ENCODE results near the gene DIP2B.
"Not testable (repeated sequence)": the region's sequence is repeated elsewhere in the genome, so short reads cannot be mapped to it uniquely, and the experiment has no call there.

Gene DIP2B

GRCh38 chr12:50508970-50509663, 4.3 kb downstream of the DIP2B start:
- no peak for DNase-seq

DNA sequence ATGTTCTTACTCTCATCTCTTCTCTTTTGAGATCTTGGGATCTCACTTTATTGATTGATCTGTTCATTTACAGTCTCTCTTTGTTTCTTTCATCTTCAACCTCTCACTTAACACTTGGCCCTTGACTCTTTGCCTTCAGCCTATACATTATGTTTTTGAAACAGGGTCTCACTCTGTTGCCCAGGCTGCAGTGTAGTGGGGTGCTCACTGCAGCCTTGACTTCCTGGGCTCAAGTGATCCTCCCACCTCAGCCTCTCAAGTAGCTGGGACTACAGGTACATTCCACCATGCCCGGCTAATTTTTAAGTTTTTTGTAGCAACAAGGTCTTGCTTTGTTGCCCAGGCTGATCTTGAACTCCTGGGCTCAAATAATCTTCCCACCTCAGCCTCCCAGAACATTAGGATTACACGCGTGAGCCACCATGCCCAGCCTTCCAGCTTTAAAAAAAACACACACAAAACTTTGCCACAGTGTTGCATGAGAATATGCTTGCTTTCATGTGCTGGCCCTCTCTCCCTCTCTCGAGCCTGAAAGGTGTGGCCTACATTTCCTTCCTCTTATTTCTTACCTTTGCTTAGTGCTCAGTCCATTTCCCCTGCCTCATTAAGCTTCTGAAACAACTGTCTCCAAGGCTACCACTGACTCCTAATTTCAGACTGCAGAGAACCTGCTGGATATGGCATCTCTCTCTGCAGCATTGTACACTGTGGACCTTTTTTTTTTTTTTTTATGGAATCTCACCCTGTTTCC, 9.9 kb downstream of the DIP2B start:
- no peak overlapping the region for H3K4me3 Mint-ChIP-seq
- H3K27ac Mint-ChIP-seq: peak overlapping the region; percentile 72
- no peak for DNase-seq
- no peaks in the 10 kb centered on the region for H3K9me3 Mint-ChIP-seq
- H3K27me3 Mint-ChIP-seq: no peaks in the 10 kb centered on the region
- peaks cover 1% of the 10 kb centered on the region for H3K36me3 Mint-ChIP-seq (ENCODE audit: low read depth)
- H3K4me1 Mint-ChIP-seq (ENCODE audit: low read depth): peaks cover 50% of the 10 kb centered on the region

More at GRCh38 chr12:50508970-50509663, 4.3 kb downstream of the DIP2B start:
- H3K4me1 Mint-ChIP-seq (ENCODE audit: low read depth): peaks cover 69% of the 10 kb centered on the region
- H3K4me3 Mint-ChIP-seq: peak overlapping the region; percentile 94
- H3K27ac Mint-ChIP-seq: peak overlapping the region; percentile 73
- no peaks in the 10 kb centered on the region for H3K9me3 Mint-ChIP-seq
- H3K36me3 Mint-ChIP-seq (ENCODE audit: low read depth): peaks cover 22% of the 10 kb centered on the region
- H3K27me3 Mint-ChIP-seq: no peaks in the 10 kb centered on the region

GRCh38 chr12:50515587-50515986, 10.8 kb downstream of the DIP2B start:
- no peak for DNase-seq
- Mint-ChIP-seq H3K4me1 (ENCODE audit: low read depth) (peaks cover 50% of the 10 kb centered on the region), H3K4me3 (no peak overlapping the region), H3K27ac (peak overlapping the region; percentile 51), H3K36me3 (ENCODE audit: low read depth) (no peaks in the 10 kb centered on the region), H3K27me3 (no peaks in the 10 kb centered on the region), H3K9me3 (no peaks in the 10 kb centered on the region)

DNA sequence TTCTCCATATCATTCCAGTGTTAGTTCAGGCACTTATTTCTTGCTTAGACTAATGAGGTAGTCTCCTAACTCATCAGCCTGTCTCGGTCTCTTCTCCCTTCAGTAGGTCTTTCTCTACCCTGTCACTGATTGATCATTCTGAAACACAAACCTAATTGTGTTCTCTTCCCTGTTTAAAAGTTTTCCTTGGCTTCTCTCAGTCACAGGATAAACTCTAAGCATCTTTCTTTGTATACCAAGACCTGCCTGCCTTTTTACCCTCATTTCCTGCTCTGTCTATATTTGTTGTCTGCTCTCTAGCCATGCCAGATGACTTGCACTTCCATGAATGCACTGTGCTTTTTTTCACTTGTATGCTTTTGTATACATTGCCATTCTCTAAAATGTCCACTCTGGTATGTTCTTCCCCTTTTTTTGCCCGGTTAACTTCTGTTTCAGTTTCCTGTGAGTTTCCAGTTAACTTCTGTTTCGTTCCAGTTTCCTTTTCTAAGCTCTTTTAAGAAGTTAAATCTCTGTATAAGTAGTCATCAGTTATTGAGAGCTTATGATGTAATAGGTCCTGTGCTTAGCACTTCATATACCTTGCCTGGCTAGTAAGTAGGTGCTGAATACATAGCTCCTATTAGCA, 12.8 kb downstream of the DIP2B start:
- Mint-ChIP-seq H3K4me3 (no peak overlapping the region), H3K9me3 (no peaks in the 10 kb centered on the region), H3K36me3 (ENCODE audit: low read depth) (peaks cover 5% of the 10 kb centered on the region), H3K4me1 (ENCODE audit: low read depth) (peaks cover 56% of the 10 kb centered on the region), H3K27ac (no peak overlapping the region), H3K27me3 (no peaks in the 10 kb centered on the region)
- DNase-seq: no peak

DNA sequence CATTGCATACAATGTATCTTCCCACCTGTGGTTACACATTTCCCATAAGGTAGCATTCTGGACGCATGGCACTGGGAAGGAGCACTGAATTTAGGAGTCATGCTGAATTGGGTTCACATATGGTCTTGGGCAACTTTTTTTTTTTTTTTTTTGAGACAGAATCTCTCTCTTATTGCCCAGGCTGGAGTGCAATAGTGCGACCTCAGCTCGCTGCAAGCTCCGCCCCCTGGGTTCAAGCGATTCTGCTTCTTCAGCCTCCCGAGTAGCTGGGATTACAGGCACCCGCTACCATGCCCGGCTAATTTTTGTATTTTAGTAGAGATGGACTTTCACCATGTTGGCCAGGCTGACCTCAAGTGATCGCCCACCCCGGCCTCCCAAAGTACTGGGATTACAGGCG, 13.3 kb downstream of the DIP2B start:
- H3K4me1 Mint-ChIP-seq (ENCODE audit: low read depth): peaks cover 54% of the 10 kb centered on the region
- no peak for DNase-seq
- H3K4me3 Mint-ChIP-seq: no peak overlapping the region
- H3K36me3 Mint-ChIP-seq (ENCODE audit: low read depth): peaks cover 7% of the 10 kb centered on the region
- no peaks in the 10 kb centered on the region for H3K9me3 Mint-ChIP-seq
- no peak overlapping the region for H3K27ac Mint-ChIP-seq
- no peaks in the 10 kb centered on the region for H3K27me3 Mint-ChIP-seq

DNA sequence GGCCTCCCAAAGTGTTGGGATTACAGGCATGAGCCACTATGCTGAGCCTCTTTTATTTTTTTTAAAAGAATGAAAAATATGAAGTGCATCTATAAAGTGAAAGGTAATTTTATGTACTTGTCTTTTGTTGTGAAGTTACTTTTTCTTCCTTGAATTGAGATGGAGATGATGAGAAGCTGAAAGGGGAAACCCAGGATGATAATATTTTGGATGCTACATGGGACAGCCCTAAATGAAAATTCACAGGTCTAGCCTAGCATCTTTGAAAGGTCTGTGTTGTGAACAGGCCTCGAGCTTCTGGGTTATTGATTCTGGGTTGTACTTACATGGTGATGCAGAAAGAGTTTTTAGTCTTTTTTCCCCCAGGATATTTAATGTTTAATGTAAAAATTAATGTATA, 14.6 kb downstream of the DIP2B start:
- no peaks in the 10 kb centered on the region for H3K27me3 Mint-ChIP-seq
- peak overlapping the region; percentile 83 for H3K27ac Mint-ChIP-seq
- peaks cover 51% of the 10 kb centered on the region for H3K4me1 Mint-ChIP-seq (ENCODE audit: low read depth)
- no peak for DNase-seq
- H3K36me3 Mint-ChIP-seq (ENCODE audit: low read depth): peaks cover 15% of the 10 kb centered on the region
- no peaks in the 10 kb centered on the region for H3K9me3 Mint-ChIP-seq
- H3K4me3 Mint-ChIP-seq: peak overlapping the region; percentile 52

DNA sequence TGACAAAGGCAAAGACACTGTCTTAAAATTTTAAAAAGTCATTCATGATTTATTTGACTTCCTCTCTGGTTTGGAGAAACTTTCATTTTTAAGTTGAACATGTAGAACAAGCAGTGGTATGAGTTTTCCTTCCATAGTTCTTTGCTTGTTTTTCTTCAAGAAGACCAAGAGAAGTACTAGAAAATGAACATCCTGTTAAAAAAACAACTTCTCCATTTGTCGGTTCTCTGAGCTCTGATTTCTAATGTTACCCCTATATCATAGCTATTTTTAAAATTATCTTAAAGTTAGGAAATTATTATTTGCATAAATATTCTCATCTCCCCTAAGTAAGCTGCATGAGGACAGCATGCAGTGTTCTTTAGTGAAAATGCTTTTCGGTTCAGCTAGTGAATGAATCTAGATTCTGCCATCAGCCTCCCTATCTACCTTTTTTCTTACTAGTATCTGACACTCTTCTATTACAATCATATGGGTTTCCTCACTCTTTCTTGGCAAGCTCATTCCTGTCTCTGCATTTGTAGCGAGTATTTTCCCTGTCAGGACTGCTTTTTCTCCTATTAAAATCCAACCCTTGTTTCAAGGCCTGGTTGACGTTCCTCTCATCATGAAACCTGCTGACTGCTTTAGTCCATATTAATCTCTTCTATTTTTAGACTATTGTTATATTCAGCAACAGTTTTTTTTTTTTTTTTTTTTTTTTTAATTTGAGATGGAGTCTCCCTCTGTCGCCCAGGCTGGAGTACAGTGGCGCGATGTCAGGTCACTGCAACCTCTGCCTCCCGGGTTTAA, 15.8 kb downstream of the DIP2B start:
- H3K4me1 Mint-ChIP-seq (ENCODE audit: low read depth): peaks cover 47% of the 10 kb centered on the region
- no peak for DNase-seq
- peaks cover 23% of the 10 kb centered on the region for H3K36me3 Mint-ChIP-seq (ENCODE audit: low read depth)
- H3K4me3 Mint-ChIP-seq: peak overlapping the region; percentile 52
- no peaks in the 10 kb centered on the region for H3K27me3 Mint-ChIP-seq
- no peaks in the 10 kb centered on the region for H3K9me3 Mint-ChIP-seq
- H3K27ac Mint-ChIP-seq: peak overlapping the region; percentile 83

DNA sequence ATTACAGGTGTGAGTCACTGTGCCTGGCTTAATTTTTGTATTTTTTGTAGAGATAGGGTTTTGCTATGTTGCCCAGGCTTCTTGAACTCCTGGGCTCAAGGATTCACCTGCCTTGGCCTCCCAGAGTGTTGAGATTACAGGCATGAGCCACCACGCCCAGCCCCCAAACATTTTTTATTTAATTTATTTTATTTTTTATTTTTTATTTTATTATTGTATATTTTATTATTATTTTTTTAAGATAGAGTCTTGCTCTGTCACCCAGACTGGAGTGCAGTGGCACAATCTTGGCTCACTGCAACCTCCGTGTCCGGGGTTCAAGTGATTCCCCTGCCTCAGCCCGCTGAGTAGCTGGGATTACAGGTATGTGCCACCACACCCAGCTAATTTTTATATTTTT, 17.0 kb downstream of the DIP2B start:
- not testable (repeated sequence) for DNase-seq, H3K9me3 Mint-ChIP-seq, H3K27ac Mint-ChIP-seq, H3K4me3 Mint-ChIP-seq, H3K27me3 Mint-ChIP-seq
- Mint-ChIP-seq H3K36me3 (ENCODE audit: low read depth) (peaks cover 32% of the 10 kb centered on the region), H3K4me1 (ENCODE audit: low read depth) (peaks cover 47% of the 10 kb centered on the region)

DNA sequence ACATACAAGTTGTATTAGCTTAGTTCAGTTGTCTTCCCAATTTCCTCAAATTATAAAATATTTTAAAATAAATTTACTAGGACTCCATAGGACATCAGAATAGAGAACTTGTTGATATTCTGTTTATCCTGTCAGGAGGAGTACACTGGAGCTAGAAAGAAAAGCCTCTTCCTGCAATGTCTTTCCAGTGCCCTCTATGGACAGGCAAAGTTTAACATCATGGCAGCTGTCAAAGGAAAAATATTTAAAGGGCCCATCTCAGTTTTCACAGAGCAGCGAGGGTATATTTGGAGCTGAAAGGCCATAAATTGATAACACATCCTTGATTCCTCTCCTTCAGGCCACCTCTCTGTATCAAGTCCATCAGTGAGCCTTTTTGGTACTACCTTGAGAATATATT, 19.0 kb downstream of the DIP2B start:
- no peak overlapping the region for H3K27ac Mint-ChIP-seq
- H3K4me1 Mint-ChIP-seq (ENCODE audit: low read depth): peaks cover 57% of the 10 kb centered on the region
- H3K4me3 Mint-ChIP-seq: no peak overlapping the region
- H3K9me3 Mint-ChIP-seq: no peaks in the 10 kb centered on the region
- no peak for DNase-seq
- peaks cover 39% of the 10 kb centered on the region for H3K36me3 Mint-ChIP-seq (ENCODE audit: low read depth)
- no peaks in the 10 kb centered on the region for H3K27me3 Mint-ChIP-seq

- Mint-ChIP-seq H3K4me1 (ENCODE audit: low read depth) (peaks cover 60% of the 10 kb centered on the region), H3K27ac (peak overlapping the region; percentile 7), H3K36me3 (ENCODE audit: low read depth) (peaks cover 43% of the 10 kb centered on the region), H3K9me3 (no peaks in the 10 kb centered on the region), H3K4me3 (no peak overlapping the region), H3K27me3 (no peaks in the 10 kb centered on the region)
- DNase-seq: no peak
Observed at GRCh38 chr12:50524621-50525020, 19.8 kb downstream of the DIP2B start.

DNA sequence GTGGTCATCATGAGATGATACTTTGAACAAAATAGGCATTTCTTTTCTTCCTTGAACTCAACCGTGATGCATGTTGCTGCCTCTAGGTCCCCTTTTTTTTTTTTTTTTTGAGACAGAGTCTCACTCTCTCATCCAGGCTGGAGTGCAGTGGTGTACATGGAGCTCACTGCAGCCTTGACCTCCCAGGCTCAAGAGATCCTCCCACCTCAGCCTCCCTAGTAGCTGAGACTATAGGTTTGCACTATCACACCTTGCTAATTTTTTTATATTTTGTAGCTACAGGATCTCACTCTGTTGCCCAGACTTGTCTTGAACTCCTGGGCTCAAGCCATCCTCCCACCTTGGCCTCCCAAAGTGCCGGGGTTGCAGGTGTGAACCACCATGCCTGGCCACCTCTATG, 20.6 kb downstream of the DIP2B start:
- Mint-ChIP-seq H3K27ac (peak overlapping the region; percentile 36), H3K4me1 (ENCODE audit: low read depth) (peaks cover 53% of the 10 kb centered on the region), H3K36me3 (ENCODE audit: low read depth) (peaks cover 43% of the 10 kb centered on the region), H3K27me3 (no peaks in the 10 kb centered on the region), H3K4me3 (no peak overlapping the region), H3K9me3 (no peaks in the 10 kb centered on the region)
- DNase-seq: no peak

DNA sequence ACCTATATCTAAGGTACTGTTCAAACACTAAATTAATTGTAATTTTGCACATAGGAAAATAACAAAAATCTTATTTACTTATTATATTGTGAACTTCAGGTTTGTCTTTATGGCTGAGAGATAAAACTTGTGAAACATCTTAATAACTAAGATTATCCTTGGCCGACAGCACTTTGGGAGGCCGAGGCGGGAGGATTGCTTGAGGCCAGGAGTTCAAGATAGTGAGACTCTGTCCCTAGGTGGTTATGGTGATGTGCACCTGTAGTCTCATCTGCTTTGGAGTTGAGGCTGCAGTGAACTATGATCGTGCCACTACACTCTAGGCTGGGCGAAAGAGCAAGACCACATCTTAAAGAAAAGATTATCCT, 22.6 kb downstream of the DIP2B start:
- no peak for DNase-seq
- Mint-ChIP-seq H3K27me3 (no peaks in the 10 kb centered on the region), H3K36me3 (ENCODE audit: low read depth) (peaks cover 40% of the 10 kb centered on the region), H3K9me3 (no peaks in the 10 kb centered on the region), H3K4me3 (no peak overlapping the region), H3K4me1 (ENCODE audit: low read depth) (peaks cover 45% of the 10 kb centered on the region), H3K27ac (peak overlapping the region; percentile 27)

DNA sequence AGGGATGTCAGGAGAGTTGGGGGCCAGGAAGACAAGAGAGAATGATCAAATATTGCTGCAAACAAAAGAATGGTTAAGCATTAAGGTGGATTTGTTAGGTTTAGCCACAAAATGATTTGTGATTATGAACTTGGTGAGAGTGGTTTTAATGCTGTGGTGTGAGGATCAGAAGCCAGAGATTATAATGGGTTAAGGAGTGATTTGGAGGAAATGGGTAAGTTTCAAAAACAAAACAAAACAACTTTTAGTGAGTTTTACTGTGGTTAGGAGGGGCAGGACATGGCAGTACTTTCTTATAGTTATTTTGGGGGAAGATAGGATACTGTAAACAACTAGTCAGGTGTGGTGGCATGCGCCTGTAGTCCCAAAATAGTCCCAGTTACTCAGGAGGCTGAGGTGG, 24.0 kb downstream of the DIP2B start:
- H3K36me3 Mint-ChIP-seq (ENCODE audit: low read depth): peaks cover 32% of the 10 kb centered on the region
- H3K4me3 Mint-ChIP-seq: no peak overlapping the region
- no peak for DNase-seq
- H3K27me3 Mint-ChIP-seq: no peaks in the 10 kb centered on the region
- peak overlapping the region; percentile 67 for H3K27ac Mint-ChIP-seq
- no peaks in the 10 kb centered on the region for H3K9me3 Mint-ChIP-seq
- H3K4me1 Mint-ChIP-seq (ENCODE audit: low read depth): peaks cover 39% of the 10 kb centered on the region

- no peaks in the 10 kb centered on the region for H3K27me3 Mint-ChIP-seq
- H3K4me1 Mint-ChIP-seq (ENCODE audit: low read depth): peaks cover 34% of the 10 kb centered on the region
- H3K9me3 Mint-ChIP-seq: no peaks in the 10 kb centered on the region
- H3K36me3 Mint-ChIP-seq (ENCODE audit: low read depth): peaks cover 28% of the 10 kb centered on the region
- H3K27ac Mint-ChIP-seq: peak overlapping the region; percentile 67
- H3K4me3 Mint-ChIP-seq: no peak overlapping the region
- DNase-seq: no peak
Observed at GRCh38 chr12:50529345-50529744, 24.6 kb downstream of the DIP2B start.
